LNCAP (cell line): ENCODE measurements around the gene SYCE1.

Experiments used
- TF ChIP-seq, protein P1 (sequence below): fragments of 450-650 bp; IDR thresholded peaks from 2 replicates; pipeline ENCODE4 v1.5.1; 2017; ENCODE audit warnings: mild to moderate bottlenecking

Gene SYCE1

DNA sequence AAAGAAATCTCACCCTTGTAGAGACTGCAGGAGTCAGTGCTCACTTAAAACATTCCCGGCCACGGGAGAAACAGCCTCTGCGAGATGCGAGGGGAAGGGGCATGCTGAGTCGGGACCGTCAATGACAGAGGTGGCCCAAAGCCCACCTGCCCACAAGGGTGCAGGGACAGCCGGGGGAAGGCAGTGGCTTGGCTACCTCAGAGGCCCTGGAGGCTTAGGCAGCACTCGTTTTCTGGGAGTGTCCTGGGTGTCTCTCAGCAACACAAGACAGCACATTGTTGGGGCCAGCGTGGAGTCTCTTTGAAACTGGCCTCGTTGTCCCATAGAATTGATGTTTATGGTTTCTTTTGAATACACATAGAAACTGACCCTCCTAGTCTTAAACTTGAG lies 25.6 kb upstream of the SYCE1 start:
- TF ChIP-seq, protein P1, sequence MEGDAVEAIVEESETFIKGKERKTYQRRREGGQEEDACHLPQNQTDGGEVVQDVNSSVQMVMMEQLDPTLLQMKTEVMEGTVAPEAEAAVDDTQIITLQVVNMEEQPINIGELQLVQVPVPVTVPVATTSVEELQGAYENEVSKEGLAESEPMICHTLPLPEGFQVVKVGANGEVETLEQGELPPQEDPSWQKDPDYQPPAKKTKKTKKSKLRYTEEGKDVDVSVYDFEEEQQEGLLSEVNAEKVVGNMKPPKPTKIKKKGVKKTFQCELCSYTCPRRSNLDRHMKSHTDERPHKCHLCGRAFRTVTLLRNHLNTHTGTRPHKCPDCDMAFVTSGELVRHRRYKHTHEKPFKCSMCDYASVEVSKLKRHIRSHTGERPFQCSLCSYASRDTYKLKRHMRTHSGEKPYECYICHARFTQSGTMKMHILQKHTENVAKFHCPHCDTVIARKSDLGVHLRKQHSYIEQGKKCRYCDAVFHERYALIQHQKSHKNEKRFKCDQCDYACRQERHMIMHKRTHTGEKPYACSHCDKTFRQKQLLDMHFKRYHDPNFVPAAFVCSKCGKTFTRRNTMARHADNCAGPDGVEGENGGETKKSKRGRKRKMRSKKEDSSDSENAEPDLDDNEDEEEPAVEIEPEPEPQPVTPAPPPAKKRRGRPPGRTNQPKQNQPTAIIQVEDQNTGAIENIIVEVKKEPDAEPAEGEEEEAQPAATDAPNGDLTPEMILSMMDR = no peak

DNA sequence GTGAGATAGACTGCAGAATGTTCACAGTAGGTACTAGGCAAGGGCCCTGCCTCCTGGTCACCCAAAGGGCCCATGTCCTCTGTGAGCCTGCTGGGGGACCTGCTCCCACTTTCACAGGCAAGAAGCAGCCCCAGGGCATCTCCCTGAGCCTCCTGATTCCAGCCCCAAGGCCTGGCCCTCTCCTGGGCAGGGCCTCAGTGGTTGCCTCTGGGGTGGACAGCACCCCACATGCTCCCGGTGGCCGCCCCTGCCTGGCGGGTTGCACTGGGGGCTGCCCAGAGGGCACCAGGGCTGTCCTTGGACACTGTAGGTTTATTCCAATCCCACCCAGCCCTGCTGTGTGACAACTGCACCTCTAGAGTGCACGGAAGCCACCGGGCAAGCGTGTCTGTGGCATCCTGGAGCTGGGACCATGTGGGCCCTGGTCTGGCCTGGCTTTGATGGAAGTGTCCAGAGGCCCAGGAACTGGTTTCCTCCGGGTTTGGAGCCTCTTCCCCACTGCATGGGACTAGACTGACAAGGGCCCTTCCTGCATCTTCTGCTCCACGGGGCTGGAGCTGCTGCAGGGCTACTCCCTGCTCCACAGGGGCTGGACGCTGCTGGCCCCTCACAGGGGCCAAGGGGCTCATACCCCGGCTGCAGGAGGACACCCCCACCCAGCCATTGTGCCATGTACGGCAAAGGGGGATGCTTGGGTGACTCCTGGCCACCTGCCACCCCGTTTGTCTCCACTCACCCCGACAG lies 25.0 kb upstream of the SYCE1 start:
- TF ChIP-seq, protein P1 = no peak

DNA sequence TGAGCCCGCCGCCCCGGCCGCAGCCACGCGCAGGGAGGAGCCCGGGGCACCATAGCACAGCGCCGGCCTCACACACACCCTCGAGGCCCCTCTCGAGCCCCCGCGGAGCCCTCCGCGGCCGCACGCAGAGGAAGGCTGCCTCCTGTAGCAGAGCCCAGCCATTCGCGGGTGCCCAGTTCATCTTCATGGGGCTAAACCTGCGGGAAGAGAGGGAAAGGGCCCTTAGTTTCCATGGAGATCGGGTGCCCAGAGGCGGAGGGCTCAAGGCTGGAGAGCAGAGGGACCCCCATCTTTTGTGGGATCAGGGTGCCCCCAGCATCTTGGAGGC lies 2.9 kb upstream of the SYCE1 start:
- TF ChIP-seq, protein P1 = no peak

DNA sequence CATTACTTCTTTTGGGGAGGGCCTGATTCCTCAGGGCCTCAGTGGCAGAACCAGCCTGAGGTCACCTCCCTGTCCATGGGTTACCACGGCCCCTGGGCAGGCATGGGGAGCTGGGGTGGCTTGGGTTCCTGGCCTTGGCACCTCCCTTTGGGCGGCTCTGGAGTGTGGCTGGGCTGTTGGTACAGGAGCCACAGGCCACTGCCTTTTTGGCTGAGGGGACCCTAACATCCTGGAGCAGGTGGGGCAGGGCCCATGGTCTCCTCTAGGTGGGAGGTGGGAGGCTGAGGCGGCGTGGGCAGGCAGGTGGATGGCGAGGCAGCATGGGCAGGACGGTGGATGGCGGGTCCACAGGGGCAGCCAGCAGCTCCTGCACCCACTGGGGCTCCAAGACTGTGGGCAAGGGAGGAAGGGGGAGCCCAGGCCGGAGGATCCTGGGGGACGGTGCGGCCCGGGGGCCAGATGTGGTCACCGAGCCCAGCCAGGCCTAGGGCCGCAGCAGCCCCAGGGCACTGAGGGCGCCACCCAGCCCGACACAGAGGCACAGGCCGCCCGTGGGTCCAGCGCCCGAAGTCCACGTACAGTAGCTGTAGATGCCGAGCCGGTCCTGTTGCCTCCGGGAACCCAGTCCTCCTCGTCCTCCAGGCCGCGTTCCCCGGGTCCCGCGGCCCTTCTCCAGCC lies 2.4 kb upstream of the SYCE1 start:
- TF ChIP-seq, protein P1 = no peak

DNA sequence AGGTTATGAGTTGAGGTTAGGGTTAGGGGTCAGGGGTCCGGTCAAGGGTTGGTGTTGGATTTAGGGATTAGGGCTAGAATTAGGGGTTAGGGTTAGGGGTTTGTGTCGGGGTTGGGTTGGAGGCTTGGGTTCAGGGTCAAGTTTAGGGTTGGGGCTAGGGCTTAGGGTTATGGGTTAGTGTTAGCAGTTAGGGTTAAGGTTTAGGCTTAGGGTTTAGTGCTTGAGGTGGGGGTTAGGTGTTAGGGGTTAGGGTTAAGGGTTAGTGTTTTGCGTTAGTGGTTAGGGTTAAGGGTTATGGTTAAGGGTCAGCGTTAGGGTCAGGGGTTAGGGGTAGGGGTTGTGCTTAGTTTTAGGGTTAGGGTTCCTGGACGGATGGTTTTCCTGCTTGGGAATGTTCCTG lies 1.7 kb upstream of the SYCE1 start:
- TF ChIP-seq, protein P1 = no peak

DNA sequence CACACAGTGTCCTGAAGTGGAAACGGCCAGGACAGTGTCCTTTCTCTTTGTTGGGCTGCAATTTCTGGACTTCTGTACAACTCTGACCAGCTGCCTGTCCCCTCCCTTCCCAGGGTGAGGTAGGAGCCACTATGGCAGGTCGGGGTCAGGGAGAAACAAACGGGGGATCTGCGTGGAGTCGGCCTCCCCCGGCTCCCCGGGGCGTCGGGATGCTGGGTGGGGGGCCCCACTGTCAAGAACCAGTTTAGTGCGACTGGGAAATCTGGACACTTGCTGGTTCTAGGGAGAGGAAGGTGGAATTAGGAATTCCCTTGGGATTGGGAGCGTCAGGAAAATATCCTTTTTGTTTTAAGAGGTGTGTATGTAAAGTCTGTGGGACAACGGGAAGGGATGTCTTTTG lies 567 bp downstream of the SYCE1 start:
- TF ChIP-seq, protein P1 = no peak

DNA sequence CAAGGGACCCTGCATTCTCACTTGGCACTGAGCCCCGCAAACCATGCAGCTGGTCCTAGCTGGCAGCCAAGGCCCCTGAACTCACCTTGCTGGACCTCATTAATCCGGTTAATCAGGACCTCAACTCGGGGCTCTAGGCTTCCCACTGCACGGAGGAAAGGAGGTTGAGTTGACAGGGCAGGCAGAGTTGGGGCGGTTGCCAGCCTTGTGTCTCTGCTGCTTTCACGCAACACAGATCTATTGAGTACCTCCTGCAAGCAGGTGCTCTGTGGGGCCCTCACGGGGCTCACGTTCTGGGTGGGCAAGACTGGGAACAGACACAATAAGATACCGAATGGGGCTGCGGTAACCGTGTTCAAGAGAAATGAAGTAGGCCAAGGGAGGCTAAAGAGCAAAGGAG lies 6.2 kb downstream of the SYCE1 start:
- TF ChIP-seq, protein P1 = no peak
